Stimulated activated CD4-positive, alpha-beta T cell treated with anti-CD3 and anti-CD28 coated beads, Interleukin-2, amount 100 ng/mL, for 4 hours (primary cell): Measurements from ENCODE around the gene FER1L5.

Experiments
- DNase-seq: peaks from one replicate; pipeline ENCODE4 v3.0.0-alpha.2; 2020; ENCODE audit warnings: low read depth

Gene FER1L5

GRCh38 chr2:96681540-96681939 is 39.0 kb downstream of the FER1L5 start:
- DNase-seq, result no peak

GRCh38 chr2:96683307-96683706 is 40.7 kb downstream of the FER1L5 start:
- no peak for DNase-seq

- DNase-seq, result no peak
Measured at GRCh38 chr2:96683972-96684820, 41.6 kb downstream of the FER1L5 start.

GRCh38 chr2:96684883-96685576 is 42.5 kb downstream of the FER1L5 start:
- DNase-seq, result no peak

GRCh38 chr2:96685577-96686459 is 43.3 kb downstream of the FER1L5 start:
- no peak for DNase-seq

GRCh38 chr2:96687266-96687665 is 44.7 kb downstream of the FER1L5 start:
- DNase-seq, result no peak

GRCh38 chr2:96687711-96688640 is 45.4 kb downstream of the FER1L5 start:
- no peak for DNase-seq

- DNase-seq, result no peak
Measured at GRCh38 chr2:96688649-96689430, 46.3 kb downstream of the FER1L5 start.

GRCh38 chr2:96689431-96689991 is 46.9 kb downstream of the FER1L5 start:
- no peak for DNase-seq

- no peak for DNase-seq
Measured at GRCh38 chr2:96690306-96691021, 47.9 kb downstream of the FER1L5 start.

GRCh38 chr2:96691022-96691612 is 48.6 kb downstream of the FER1L5 start:
- DNase-seq, result no peak

- DNase-seq, result no peak
Measured at GRCh38 chr2:96692094-96692971, 49.8 kb downstream of the FER1L5 start.

GRCh38 chr2:96693286-96694200 is 51.0 kb downstream of the FER1L5 start:
- no peak for DNase-seq

- no peak for DNase-seq
Measured at GRCh38 chr2:96694279-96694678, 51.7 kb downstream of the FER1L5 start.

- no peak for DNase-seq
Measured at GRCh38 chr2:96694816-96695455, 52.4 kb downstream of the FER1L5 start.

- no peak for DNase-seq
Measured at GRCh38 chr2:96695602-96696001, 53.0 kb downstream of the FER1L5 start.
